ENCODE measurements around the gene KANSL1L.

DNA sequence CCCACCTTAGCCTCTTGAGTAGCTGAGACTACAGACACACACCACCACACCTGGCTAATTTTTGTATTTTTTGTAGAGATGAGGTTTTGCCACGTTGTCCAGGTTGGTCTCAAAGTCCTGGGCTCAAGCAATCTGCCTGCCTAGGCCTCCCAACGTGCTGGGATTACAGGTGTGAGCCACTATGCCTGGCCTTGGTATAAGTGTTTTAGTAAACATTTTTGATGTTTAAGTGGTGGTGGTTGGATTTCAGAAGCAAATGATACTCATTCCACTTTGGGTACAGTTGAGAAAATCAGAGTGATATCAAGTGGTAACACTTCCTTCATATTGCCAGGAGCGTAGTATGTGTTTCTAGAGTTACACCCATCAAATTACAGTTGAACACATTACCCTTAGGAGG is 28.6 kb upstream of the KANSL1L start:
- no peak for TF ChIP-seq ZNF324 (CRISPR knock-in tag; IDR thresholded peaks at IDR 0.05)
- TF ChIP-seq, protein P1, sequence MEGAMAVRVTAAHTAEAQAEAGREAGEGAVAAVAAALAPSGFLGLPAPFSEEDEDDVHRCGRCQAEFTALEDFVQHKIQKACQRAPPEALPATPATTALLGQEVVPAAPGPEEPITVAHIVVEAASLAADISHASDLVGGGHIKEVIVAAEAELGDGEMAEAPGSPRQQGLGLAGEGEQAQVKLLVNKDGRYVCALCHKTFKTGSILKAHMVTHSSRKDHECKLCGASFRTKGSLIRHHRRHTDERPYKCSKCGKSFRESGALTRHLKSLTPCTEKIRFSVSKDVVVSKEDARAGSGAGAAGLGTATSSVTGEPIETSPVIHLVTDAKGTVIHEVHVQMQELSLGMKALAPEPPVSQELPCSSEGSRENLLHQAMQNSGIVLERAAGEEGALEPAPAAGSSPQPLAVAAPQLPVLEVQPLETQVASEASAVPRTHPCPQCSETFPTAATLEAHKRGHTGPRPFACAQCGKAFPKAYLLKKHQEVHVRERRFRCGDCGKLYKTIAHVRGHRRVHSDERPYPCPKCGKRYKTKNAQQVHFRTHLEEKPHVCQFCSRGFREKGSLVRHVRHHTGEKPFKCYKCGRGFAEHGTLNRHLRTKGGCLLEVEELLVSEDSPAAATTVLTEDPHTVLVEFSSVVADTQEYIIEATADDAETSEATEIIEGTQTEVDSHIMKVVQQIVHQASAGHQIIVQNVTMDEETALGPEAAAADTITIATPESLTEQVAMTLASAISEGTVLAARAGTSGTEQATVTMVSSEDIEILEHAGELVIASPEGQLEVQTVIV (CRISPR knock-in tag; IDR thresholded peaks at IDR 0.05; ENCODE audit: borderline replicate concordance): no peak
- no peak for TF ChIP-seq NR3C1 (CRISPR knock-in tag; IDR thresholded peaks at IDR 0.05)
- TF ChIP-seq EZH2 (IDR thresholded peaks at IDR 0.05; ENCODE audit: borderline replicate concordance, low read depth, low read length): no peak
- TF ChIP-seq, protein P2, sequence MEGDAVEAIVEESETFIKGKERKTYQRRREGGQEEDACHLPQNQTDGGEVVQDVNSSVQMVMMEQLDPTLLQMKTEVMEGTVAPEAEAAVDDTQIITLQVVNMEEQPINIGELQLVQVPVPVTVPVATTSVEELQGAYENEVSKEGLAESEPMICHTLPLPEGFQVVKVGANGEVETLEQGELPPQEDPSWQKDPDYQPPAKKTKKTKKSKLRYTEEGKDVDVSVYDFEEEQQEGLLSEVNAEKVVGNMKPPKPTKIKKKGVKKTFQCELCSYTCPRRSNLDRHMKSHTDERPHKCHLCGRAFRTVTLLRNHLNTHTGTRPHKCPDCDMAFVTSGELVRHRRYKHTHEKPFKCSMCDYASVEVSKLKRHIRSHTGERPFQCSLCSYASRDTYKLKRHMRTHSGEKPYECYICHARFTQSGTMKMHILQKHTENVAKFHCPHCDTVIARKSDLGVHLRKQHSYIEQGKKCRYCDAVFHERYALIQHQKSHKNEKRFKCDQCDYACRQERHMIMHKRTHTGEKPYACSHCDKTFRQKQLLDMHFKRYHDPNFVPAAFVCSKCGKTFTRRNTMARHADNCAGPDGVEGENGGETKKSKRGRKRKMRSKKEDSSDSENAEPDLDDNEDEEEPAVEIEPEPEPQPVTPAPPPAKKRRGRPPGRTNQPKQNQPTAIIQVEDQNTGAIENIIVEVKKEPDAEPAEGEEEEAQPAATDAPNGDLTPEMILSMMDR (IDR thresholded peaks at IDR 0.05 in 2 of 3, conservative IDR thresholded peaks at IDR 0.05 in 1 of 3; ENCODE audit: insufficient read depth in 2 of 3, low read depth in 1 of 3, low read length in 3 of 3): no peak
- no peak for TF ChIP-seq NFIX (CRISPR knock-in tag; IDR thresholded peaks at IDR 0.05; ENCODE audit: low read depth)
- TF ChIP-seq TEAD1 (CRISPR knock-in tag; IDR thresholded peaks at IDR 0.05): no peak

Data from K562 (cell line).